HCT116 (cell line): ENCODE measurements around the gene SPRED1. TPM values are rescaled to one million over a fixed set of nuclear protein-coding genes. Genes with fewer than 3 reads are reported as not detected.

Experiments used
- ATAC-seq: fragments of 200-7000 bp; cut with Tn5 transposase; 2 replicates; pipeline ENCODE4 v1.9.1; 2020; ENCODE audit warnings: mild to moderate bottlenecking, moderate library complexity
- BruUV-seq: library from RNA; stranded (reverse); fragments of 400-500 nt; replicated peaks from 2 replicates; lab custom pipeline; 2021; lab: Mats Ljungman, UMichigan
- CTCF ChIA-PET: fragments of 300-600 bp; sonication (Branson Sonifier 250); formaldehyde crosslinking; loops from one replicate; lab custom pipeline; 2021; ENCODE audit warnings: antibody characterized with exemption; lab: Charles Lee
- POLR2A ChIA-PET: fragments of 300-600, 350-600 bp; sonication (Branson Sonifier 250); formaldehyde crosslinking; loops from one replicate; lab custom pipeline; 2021; ENCODE audit warnings: antibody characterized with exemption; lab: Charles Lee
- RAD21 ChIA-PET, 2 experiments: fragments of 300-600 bp; sonication (Branson Sonifier 250); formaldehyde crosslinking; loops; one replicate each; lab custom pipeline; 2023; ENCODE audit warnings: low total read pairs in 2 of 2; ENCODE audit not compliant: uncharacterized antibody in 2 of 2, unreplicated experiment in 2 of 2, low non-redundant PET in 1 of 2; lab: Charles Lee
- DNase-seq: peaks from one replicate; pipeline ENCODE4 v3.0.0-alpha.2; 2010; ENCODE audit warnings: low read depth, low spot score
- H2AFZ ChIP-seq: fragments of 200-600 bp; shearing (Covaris generic), sonication (generic); 2 replicates; pipeline ENCODE4 v1.6.1; 2017; ENCODE audit warnings: low read depth, mixed run types, mixed read lengths, antibody characterized with exemption, low read length; ENCODE audit not compliant: poor library complexity, severe bottlenecking
- H3K27ac ChIP-seq: 2 replicates; pipeline ENCODE4 v1.5.1; 2012; ENCODE audit warnings: low read depth, low read length
- H3K27me3 ChIP-seq: fragments of 200-600 bp; sonication (generic); 2 replicates; pipeline ENCODE4 v1.6.1; 2016; ENCODE audit warnings: mixed run types, low read length, mixed read lengths; ENCODE audit not compliant: insufficient read depth
- H3K36me3 ChIP-seq, 2 experiments: fragments of 200-500 bp in 1 of 2; fragments of 200-600 bp in 1 of 2; sonication (Bioruptor generic) in 1 of 2; sonication (generic) in 1 of 2; 2 replicates each; pipeline versions ENCODE4 v1.5.1 to v1.6.1; 2014 to 2016; ENCODE audit warnings: low read length in 2 of 2, inconsistent platforms in 1 of 2, mixed read lengths in 1 of 2, mixed run types in 1 of 2; ENCODE audit not compliant: insufficient read depth in 2 of 2, control insufficient read depth in 1 of 2
- H3K4me1 ChIP-seq, 2 experiments: fragments of 200-600 bp in 1 of 2; sonication (generic) in 1 of 2; 2 replicates each; pipeline versions ENCODE4 v1.5.1 to v1.6.1; 2012 to 2017; ENCODE audit warnings: low read length in 2 of 2, inconsistent platforms in 1 of 2, mild to moderate bottlenecking in 1 of 2, mixed read lengths in 1 of 2, mixed run types in 1 of 2, moderate library complexity in 1 of 2; ENCODE audit not compliant: insufficient read depth in 2 of 2, control insufficient read depth in 1 of 2
- H3K4me2 ChIP-seq: fragments of 200-600 bp; sonication (generic); 2 replicates; pipeline ENCODE4 v1.6.1; 2017; ENCODE audit warnings: mixed run types, low read length, mixed read lengths
- H3K4me3 ChIP-seq, 2 experiments: fragments of 200-600 bp in 1 of 2; sonication (generic) in 1 of 2; replicated peaks in 1 of 2; 2 replicates each; pipeline ENCODE4 v1.5.1; 2011 to 2016; ENCODE audit warnings: low read length in 2 of 2, control low read depth in 1 of 2, low read depth in 1 of 2, mild to moderate bottlenecking in 1 of 2, mixed read lengths in 1 of 2, mixed run types in 1 of 2
- H3K79me2 ChIP-seq: fragments of 200-600 bp; sonication (generic); 2 replicates; pipeline ENCODE4 v1.6.1; 2017; ENCODE audit warnings: mild to moderate bottlenecking, mixed run types, low read length, moderate library complexity, mixed read lengths; ENCODE audit not compliant: insufficient read depth
- H3K9ac ChIP-seq: fragments of 200-600 bp; sonication (generic); 2 replicates; pipeline ENCODE4 v1.6.1; 2016; ENCODE audit warnings: low read length, mixed read lengths
- H3K9me2 ChIP-seq: fragments of 200-600 bp; sonication (generic), shearing (Covaris generic); 2 replicates; pipeline ENCODE4 v1.6.1; 2017; ENCODE audit warnings: mixed run types, mild to moderate bottlenecking, moderate library complexity; ENCODE audit not compliant: insufficient read depth
- H3K9me3 ChIP-seq, 2 experiments: fragments of 200-500 bp in 1 of 2; fragments of 200-600 bp in 1 of 2; sonication (Bioruptor generic) in 1 of 2; sonication (generic) in 1 of 2; 2 replicates each; pipeline ENCODE4 v1.6.1; 2014 to 2017; ENCODE audit warnings: low read length in 2 of 2, mixed read lengths in 2 of 2, inconsistent platforms in 1 of 2, low read depth in 1 of 2, mild to moderate bottlenecking in 1 of 2, mixed run types in 1 of 2, moderate library complexity in 1 of 2; ENCODE audit not compliant: control insufficient read depth in 1 of 2, insufficient read depth in 1 of 2
- H4K20me1 ChIP-seq: fragments of 200-600 bp; sonication (generic), shearing (Covaris generic); 2 replicates; pipeline ENCODE4 v1.6.1; 2017; ENCODE audit warnings: mixed run types, mild to moderate bottlenecking, moderate library complexity; ENCODE audit not compliant: insufficient read depth
- CEBPB ChIP-seq: IDR thresholded peaks from 2 replicates; pipeline ENCODE4 v1.6.1; 2012; ENCODE audit warnings: low read depth
- ELF1 ChIP-seq: IDR thresholded peaks from 2 replicates; pipeline ENCODE4 v1.6.1; 2012; ENCODE audit warnings: low read depth, borderline replicate concordance
- FOSL1 ChIP-seq: IDR thresholded peaks from 2 replicates; pipeline ENCODE4 v1.6.1; 2012; ENCODE audit warnings: low read depth
- JUND ChIP-seq: IDR thresholded peaks from 2 replicates; pipeline ENCODE4 v1.6.1; 2012
- POLR2A ChIP-seq: IDR thresholded peaks from 2 replicates; pipeline ENCODE4 v1.7.0; 2011; ENCODE audit warnings: borderline replicate concordance; ENCODE audit not compliant: insufficient read depth, insufficient read length; ENCODE audit errors: extremely low read depth
- POLR2AphosphoS5 ChIP-seq: IDR thresholded peaks from 2 replicates; pipeline ENCODE4 v1.6.1; 2011; ENCODE audit warnings: mild to moderate bottlenecking, low read depth, low read length, moderate library complexity
- SIN3A ChIP-seq: IDR thresholded peaks from 2 replicates; pipeline ENCODE4 v1.6.1; 2012; ENCODE audit warnings: low read depth
- TCF7L2 ChIP-seq: IDR thresholded peaks from 2 replicates; pipeline ENCODE4 v1.7.0; 2011; ENCODE audit warnings: borderline replicate concordance, inconsistent platforms; ENCODE audit not compliant: insufficient read depth, insufficient read length; ENCODE audit errors: extremely low read depth
- YY1 ChIP-seq: IDR thresholded peaks from 2 replicates; pipeline ENCODE4 v1.6.1; 2011; ENCODE audit warnings: low read length, low read depth, moderate library complexity, mild to moderate bottlenecking; ENCODE audit not compliant: insufficient replicate concordance; ENCODE audit errors: extremely low read depth
- ZFX ChIP-seq: fragments of 450-650 bp; IDR thresholded peaks from 2 replicates; pipeline ENCODE4 v1.6.1; 2017
- ZNF274 ChIP-seq: fragments of 200-500 bp; sonication (Bioruptor generic); IDR thresholded peaks from 2 replicates; pipeline ENCODE4 v1.6.1; 2014; ENCODE audit warnings: mild to moderate bottlenecking, low read depth, low read length, inconsistent platforms
- intact Hi-C: fragments of 100-400 bp; cut with micrococcal nuclease; formaldehyde crosslinking; loops from 2 replicates; pipeline ENCODE4 v1.10.0; 2022
- total RNA-seq: library from RNA; stranded (reverse); gene quantifications from one replicate; pipeline ENCODE4 v1.2.1, GENCODE V29; 2021; ENCODE audit not compliant: unreplicated experiment
- TF ChIP-seq, protein P1 (sequence below), 3 experiments: fragments of 200-600 bp in 1 of 3; sonication (generic) in 1 of 3; IDR thresholded peaks in 2 of 3; conservative IDR thresholded peaks in 1 of 3; 2 replicates each; pipeline ENCODE4 v1.5.1; 2012 to 2017; ENCODE audit warnings: low read depth in 2 of 3, low read length in 2 of 3, antibody characterized with exemption in 1 of 3, borderline replicate concordance in 1 of 3, control low read depth in 1 of 3, mild to moderate bottlenecking in 1 of 3, mixed read lengths in 1 of 3, mixed run types in 1 of 3, moderate library complexity in 1 of 3; ENCODE audit not compliant: insufficient read depth in 1 of 3
- TF ChIP-seq, protein P2 (sequence below): IDR thresholded peaks from 2 replicates; pipeline ENCODE4 v1.6.1; 2011; ENCODE audit warnings: mild to moderate bottlenecking, low read length, moderate library complexity; ENCODE audit not compliant: insufficient replicate concordance; ENCODE audit errors: extremely low read depth

SPRED1 gene
- total RNA-seq, 1 experiment from 2014 or later = 24.7 TPM

DNA sequence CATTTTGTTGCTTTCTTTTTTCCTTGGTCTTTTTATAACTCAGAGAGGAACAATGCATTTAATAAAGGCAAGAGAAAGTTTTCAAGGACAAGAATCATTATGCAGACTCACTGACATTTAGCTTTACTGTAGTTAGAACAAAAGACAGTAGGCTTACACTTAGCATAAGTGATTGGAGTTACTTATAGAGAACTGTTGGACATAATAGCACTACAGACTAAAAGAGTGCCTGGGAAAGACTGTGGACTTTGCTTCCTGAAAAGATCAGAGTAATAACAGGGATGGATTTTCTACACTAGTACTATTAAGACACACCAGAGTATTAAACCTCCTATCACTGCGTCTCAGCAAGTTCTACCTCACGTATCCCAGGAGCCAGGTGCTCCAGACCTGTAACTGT is 39.3 kb upstream of the SPRED1 start:
- Histone ChIP-seq H3K27ac (no peak overlapping the region), H3K4me3 (no peak overlapping the region), H3K9ac (no peak overlapping the region), H4K20me1 (no peaks in the 10 kb centered on the region), H3K27me3 (no peaks in the 10 kb centered on the region)
- POLR2A ChIA-PET = no interaction called here
- TF ChIP-seq YY1 (no peak), ELF1 (no peak), POLR2A (no peak), ZNF274 (no peak), POLR2AphosphoS5 (no peak), SIN3A (no peak)
- TF ChIP-seq, all 23 proteins: peak for 0
- Histone ChIP-seq H3K79me2 (no peaks in the 10 kb centered on the region), H3K9me2 (no peaks in the 10 kb centered on the region), H3K36me3 (no peaks in the 10 kb centered on the region), H2AFZ (no peak overlapping the region), H3K4me2 (no peak overlapping the region), H3K4me1 (no peaks in the 10 kb centered on the region), H3K9me3 (no peaks in the 10 kb centered on the region)
- intact Hi-C loops = no loop called here
- no peak for ATAC-seq
- no TSS peak for BruUV-seq
- CTCF ChIA-PET = no interaction called here
- DNase-seq = no peak
- RAD21 ChIA-PET = no interaction called here

DNA sequence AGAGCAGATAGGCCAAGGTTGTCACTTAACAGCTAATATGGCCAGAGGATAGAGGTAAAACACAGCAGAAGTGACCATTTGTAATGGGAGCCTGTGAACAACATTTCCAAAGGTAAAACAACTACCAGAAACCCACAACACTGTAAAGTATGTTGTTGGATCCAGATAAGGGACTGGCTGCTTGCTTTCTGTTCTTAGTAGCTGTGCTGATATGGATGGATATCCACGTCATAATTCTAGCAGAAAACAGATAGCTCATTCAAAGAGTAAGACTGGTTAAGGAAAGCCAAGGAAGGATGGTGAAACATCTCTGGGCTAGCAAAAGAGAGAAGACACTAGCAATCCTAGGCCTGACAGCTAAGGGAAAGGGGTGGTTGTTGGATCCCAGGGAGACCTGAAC is 36.9 kb upstream of the SPRED1 start:
- H3K4me1 ChIP-seq = no peaks in the 10 kb centered on the region
- no peak overlapping the region for H3K9ac ChIP-seq
- ChIA-PET RAD21 (no interaction called here), CTCF (no interaction called here), POLR2A (no interaction called here)
- no peaks in the 10 kb centered on the region for H4K20me1 ChIP-seq
- no peaks in the 10 kb centered on the region for H3K36me3 ChIP-seq
- no peak overlapping the region for H3K27ac ChIP-seq
- no peaks in the 10 kb centered on the region for H3K79me2 ChIP-seq
- no peaks in the 10 kb centered on the region for H3K9me2 ChIP-seq
- BruUV-seq = no TSS peak
- ATAC-seq (no peak), DNase-seq (no peak)
- H2AFZ ChIP-seq = no peak overlapping the region
- H3K27me3 ChIP-seq = no peaks in the 10 kb centered on the region
- no peaks in the 10 kb centered on the region for H3K9me3 ChIP-seq
- H3K4me2 ChIP-seq = no peak overlapping the region
- H3K4me3 ChIP-seq = no peak overlapping the region
- intact Hi-C loops = no loop called here
- no peak for TF ChIP-seq ZFX
- TF ChIP-seq, protein P1, sequence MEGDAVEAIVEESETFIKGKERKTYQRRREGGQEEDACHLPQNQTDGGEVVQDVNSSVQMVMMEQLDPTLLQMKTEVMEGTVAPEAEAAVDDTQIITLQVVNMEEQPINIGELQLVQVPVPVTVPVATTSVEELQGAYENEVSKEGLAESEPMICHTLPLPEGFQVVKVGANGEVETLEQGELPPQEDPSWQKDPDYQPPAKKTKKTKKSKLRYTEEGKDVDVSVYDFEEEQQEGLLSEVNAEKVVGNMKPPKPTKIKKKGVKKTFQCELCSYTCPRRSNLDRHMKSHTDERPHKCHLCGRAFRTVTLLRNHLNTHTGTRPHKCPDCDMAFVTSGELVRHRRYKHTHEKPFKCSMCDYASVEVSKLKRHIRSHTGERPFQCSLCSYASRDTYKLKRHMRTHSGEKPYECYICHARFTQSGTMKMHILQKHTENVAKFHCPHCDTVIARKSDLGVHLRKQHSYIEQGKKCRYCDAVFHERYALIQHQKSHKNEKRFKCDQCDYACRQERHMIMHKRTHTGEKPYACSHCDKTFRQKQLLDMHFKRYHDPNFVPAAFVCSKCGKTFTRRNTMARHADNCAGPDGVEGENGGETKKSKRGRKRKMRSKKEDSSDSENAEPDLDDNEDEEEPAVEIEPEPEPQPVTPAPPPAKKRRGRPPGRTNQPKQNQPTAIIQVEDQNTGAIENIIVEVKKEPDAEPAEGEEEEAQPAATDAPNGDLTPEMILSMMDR (IDR thresholded peaks at IDR 0.05 in 2 of 3, conservative IDR thresholded peaks at IDR 0.05 in 1 of 3; ENCODE audit: borderline replicate concordance in 1 of 3, insufficient read depth in 1 of 3, low read depth in 2 of 3, low read length in 2 of 3) = no peak
- no peak for TF ChIP-seq ZNF274
- no peak for TF ChIP-seq CEBPB
- TF ChIP-seq, protein P2, sequence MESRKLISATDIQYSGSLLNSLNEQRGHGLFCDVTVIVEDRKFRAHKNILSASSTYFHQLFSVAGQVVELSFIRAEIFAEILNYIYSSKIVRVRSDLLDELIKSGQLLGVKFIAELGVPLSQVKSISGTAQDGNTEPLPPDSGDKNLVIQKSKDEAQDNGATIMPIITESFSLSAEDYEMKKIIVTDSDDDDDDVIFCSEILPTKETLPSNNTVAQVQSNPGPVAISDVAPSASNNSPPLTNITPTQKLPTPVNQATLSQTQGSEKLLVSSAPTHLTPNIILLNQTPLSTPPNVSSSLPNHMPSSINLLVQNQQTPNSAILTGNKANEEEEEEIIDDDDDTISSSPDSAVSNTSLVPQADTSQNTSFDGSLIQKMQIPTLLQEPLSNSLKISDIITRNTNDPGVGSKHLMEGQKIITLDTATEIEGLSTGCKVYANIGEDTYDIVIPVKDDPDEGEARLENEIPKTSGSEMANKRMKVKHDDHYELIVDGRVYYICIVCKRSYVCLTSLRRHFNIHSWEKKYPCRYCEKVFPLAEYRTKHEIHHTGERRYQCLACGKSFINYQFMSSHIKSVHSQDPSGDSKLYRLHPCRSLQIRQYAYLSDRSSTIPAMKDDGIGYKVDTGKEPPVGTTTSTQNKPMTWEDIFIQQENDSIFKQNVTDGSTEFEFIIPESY = no peak
- no peak for TF ChIP-seq TCF7L2
- no peak for TF ChIP-seq ELF1
- no peak for TF ChIP-seq SIN3A
- no peak for TF ChIP-seq YY1
- no peak for TF ChIP-seq FOSL1
- TF ChIP-seq JUND = no peak
